Measurements from ENCODE around the gene MRPS10. TPM values are rescaled to one million over a fixed set of nuclear protein-coding genes. Genes with fewer than 3 reads are reported as not detected.

MRPS10 gene
- total and polyA plus RNA-seq, 2 donors (not counting 3 experiments of a cell fraction or from before 2014, with no cell fraction given), result 23.2 to 37.7 TPM

DNA sequence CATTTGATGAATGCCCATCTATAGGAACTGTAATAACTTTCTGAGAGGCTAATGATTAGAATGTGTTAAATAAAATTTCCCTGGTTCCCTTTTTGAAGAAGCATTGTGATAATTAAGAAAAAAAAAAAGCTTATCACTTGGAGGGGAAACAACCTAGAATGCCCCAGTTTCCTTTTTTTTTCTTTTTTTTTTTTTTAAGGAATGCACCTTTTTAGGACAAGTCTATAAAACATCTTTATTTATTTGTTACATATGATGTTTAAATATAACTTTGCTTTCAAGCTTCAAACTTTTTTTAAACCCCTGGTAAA, 7.3 kb upstream of the MRPS10 start:
- no TSS peak for BruUV-seq (replicated peaks)
- TF ChIP-seq POLR2A (IDR thresholded peaks at IDR 0.05; ENCODE audit: low read depth, low read length), result no peak
- TF ChIP-seq, protein P1, sequence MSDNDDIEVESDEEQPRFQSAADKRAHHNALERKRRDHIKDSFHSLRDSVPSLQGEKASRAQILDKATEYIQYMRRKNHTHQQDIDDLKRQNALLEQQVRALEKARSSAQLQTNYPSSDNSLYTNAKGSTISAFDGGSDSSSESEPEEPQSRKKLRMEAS (IDR thresholded peaks at IDR 0.05; ENCODE audit: insufficient read depth, insufficient read length), result no peak
- no peak for TF ChIP-seq GATA2 (IDR thresholded peaks at IDR 0.05; ENCODE audit: insufficient read depth, insufficient read length, low read depth, low read length)
- TF ChIP-seq, protein P2, sequence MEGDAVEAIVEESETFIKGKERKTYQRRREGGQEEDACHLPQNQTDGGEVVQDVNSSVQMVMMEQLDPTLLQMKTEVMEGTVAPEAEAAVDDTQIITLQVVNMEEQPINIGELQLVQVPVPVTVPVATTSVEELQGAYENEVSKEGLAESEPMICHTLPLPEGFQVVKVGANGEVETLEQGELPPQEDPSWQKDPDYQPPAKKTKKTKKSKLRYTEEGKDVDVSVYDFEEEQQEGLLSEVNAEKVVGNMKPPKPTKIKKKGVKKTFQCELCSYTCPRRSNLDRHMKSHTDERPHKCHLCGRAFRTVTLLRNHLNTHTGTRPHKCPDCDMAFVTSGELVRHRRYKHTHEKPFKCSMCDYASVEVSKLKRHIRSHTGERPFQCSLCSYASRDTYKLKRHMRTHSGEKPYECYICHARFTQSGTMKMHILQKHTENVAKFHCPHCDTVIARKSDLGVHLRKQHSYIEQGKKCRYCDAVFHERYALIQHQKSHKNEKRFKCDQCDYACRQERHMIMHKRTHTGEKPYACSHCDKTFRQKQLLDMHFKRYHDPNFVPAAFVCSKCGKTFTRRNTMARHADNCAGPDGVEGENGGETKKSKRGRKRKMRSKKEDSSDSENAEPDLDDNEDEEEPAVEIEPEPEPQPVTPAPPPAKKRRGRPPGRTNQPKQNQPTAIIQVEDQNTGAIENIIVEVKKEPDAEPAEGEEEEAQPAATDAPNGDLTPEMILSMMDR (IDR thresholded peaks at IDR 0.05; ENCODE audit: extremely low read depth in 1 of 2, insufficient read depth in 1 of 2, low read depth in 1 of 2, low read length in 2 of 2), result no peak
- TF ChIP-seq FOS (IDR thresholded peaks at IDR 0.05; ENCODE audit: borderline replicate concordance, insufficient read depth, low read length), result no peak
- no peak for TF ChIP-seq POLR2AphosphoS5 (IDR thresholded peaks at IDR 0.05; ENCODE audit: insufficient read depth, low read depth, low read length)
- TF ChIP-seq MYC (IDR thresholded peaks at IDR 0.05; ENCODE audit: low read depth, low read length), result no peak
- no peak for TF ChIP-seq JUN (IDR thresholded peaks at IDR 0.05; ENCODE audit: borderline replicate concordance, insufficient read depth, insufficient read length, low read depth)
- TF ChIP-seq EZH2 (IDR thresholded peaks at IDR 0.05; ENCODE audit: borderline replicate concordance, low read depth, low read length, severe bottlenecking), result no peak
- Histone ChIP-seq H3K27me3 (ENCODE audit: control insufficient read depth in 2 of 2, insufficient read depth in 2 of 2, low read length in 2 of 2) (no peaks in the 10 kb centered on the region), H3K4me3 (replicated peaks in 1 of 3; ENCODE audit: insufficient read depth in 1 of 3, low read depth in 1 of 3, low read length in 3 of 3) (no peak overlapping the region), H3K4me1 (ENCODE audit: control insufficient read depth, extremely low read depth, insufficient read depth, low read length) (peaks cover 4% of the 10 kb centered on the region), H3K9ac (replicated peaks; ENCODE audit: extremely low read depth, insufficient read depth, low read length) (no peak overlapping the region), H3K4me2 (ENCODE audit: insufficient read depth, low read length) (no peak overlapping the region), H4K20me1 (replicated peaks; ENCODE audit: control insufficient read depth, extremely low read depth, insufficient read depth, low read length) (no peaks in the 10 kb centered on the region), H3K9me1 (replicated peaks; ENCODE audit: control insufficient read depth, extremely low read depth, insufficient read depth, low read length) (no peaks in the 10 kb centered on the region), H3K9me3 (replicated peaks; ENCODE audit: control insufficient read depth, insufficient read depth, low read length) (no peaks in the 10 kb centered on the region), H2AFZ (ENCODE audit: low read depth, low read length) (no peak overlapping the region), H3K79me2 (ENCODE audit: control insufficient read depth, insufficient read depth, low read length) (no peaks in the 10 kb centered on the region), H3K27ac (ENCODE audit: insufficient read depth, low read depth, low read length) (no peak overlapping the region), H3K36me3 (ENCODE audit: control insufficient read depth in 2 of 2, extremely low read depth in 1 of 2, insufficient read depth in 2 of 2, low read length in 2 of 2) (no peaks in the 10 kb centered on the region)
- CTCF ChIA-PET, result interaction anchor here (1.3 kb wide), 1 partner anchor 10 kb away, joined by 6 read pairs; no protein-coding TSS in a partner anchor
- DNase-seq (ENCODE audit: low read depth, low spot score) (no peak), FAIRE-seq (no peak)
- dilution Hi-C loops (cut with MboI; ENCODE audit: extremely low pct_ligation_motif_present, low sequenced_read_pairs) (no loop called here), intact Hi-C loops (cut with micrococcal nuclease) (no loop called here)
- POLR2A ChIA-PET, result no interaction called here
